Esophagus mucosa (tissue), 1 donor: ENCODE measurements around the gene SERPINB1. TPM values are rescaled to one million over a fixed set of nuclear protein-coding genes. Genes with fewer than 3 reads are reported as not detected.

ENCODE experiments used
- ATAC-seq: fragments of 200-7000 bp; cut with Tn5 transposase; one replicate; pipeline ENCODE4 v1.9.1; 2020
- total RNA-seq: library from RNA; stranded (reverse); gene quantifications from one replicate; pipeline ENCODE4 v1.2.4, GENCODE V29; 2023
- donor health status: DM: yes; HTN: yes; CAD: no.

SERPINB1 gene
- total RNA-seq, 1 donor from 2014 or later = 576 TPM

GRCh38 chr6:2844008-2844407 is 2.3 kb upstream of the SERPINB1 start:
- ATAC-seq = no peak

- ATAC-seq = no peak
These were observed 1.6 kb upstream of the SERPINB1 start for GRCh38 chr6:2843138-2843740.

- no peak for ATAC-seq
These were observed 483 bp upstream of the SERPINB1 start for GRCh38 chr6:2842139-2842552.

- no peak for ATAC-seq
These were observed 958 bp downstream of the SERPINB1 start for GRCh38 chr6:2840749-2841061.

GRCh38 chr6:2839982-2840748 is 1.5 kb downstream of the SERPINB1 start:
- peak; percentile 9 for ATAC-seq

- no peak for ATAC-seq
These were observed 2.3 kb downstream of the SERPINB1 start for GRCh38 chr6:2839195-2839981.

- no peak for ATAC-seq
These were observed 3.4 kb downstream of the SERPINB1 start for GRCh38 chr6:2838251-2838650.

- no peak for ATAC-seq
These were observed 7.4 kb downstream of the SERPINB1 start for GRCh38 chr6:2834262-2834661.

GRCh38 chr6:2831392-2831791 is 10.3 kb downstream of the SERPINB1 start:
- peak; percentile 51 for ATAC-seq

GRCh38 chr6:2830183-2830582 is 11.5 kb downstream of the SERPINB1 start:
- no peak for ATAC-seq

GRCh38 chr6:2829253-2829652 is 12.4 kb downstream of the SERPINB1 start:
- no peak for ATAC-seq

- no peak for ATAC-seq
These were observed 13.0 kb downstream of the SERPINB1 start for GRCh38 chr6:2828629-2829028.

- no peak for ATAC-seq
These were observed 14.5 kb downstream of the SERPINB1 start for GRCh38 chr6:2827142-2827541.

- no peak for ATAC-seq
These were observed 15.5 kb downstream of the SERPINB1 start for GRCh38 chr6:2826131-2826530.

- peak; percentile 65 for ATAC-seq
These were observed 18.4 kb downstream of the SERPINB1 start for GRCh38 chr6:2823104-2823850.

GRCh38 chr6:2821554-2821953 is 20.1 kb downstream of the SERPINB1 start:
- ATAC-seq = no peak

- no peak for ATAC-seq
These were observed 21.2 kb downstream of the SERPINB1 start for GRCh38 chr6:2820415-2820814.

- ATAC-seq = peak; percentile 11
These were observed 21.7 kb downstream of the SERPINB1 start for GRCh38 chr6:2819978-2820377.

GRCh38 chr6:2819115-2819514 is 22.5 kb downstream of the SERPINB1 start:
- ATAC-seq = no peak

- ATAC-seq = peak; percentile 12
These were observed 23.1 kb downstream of the SERPINB1 start for GRCh38 chr6:2818593-2818992.

GRCh38 chr6:2817903-2818443 is 23.7 kb downstream of the SERPINB1 start:
- ATAC-seq = peak; percentile 81

GRCh38 chr6:2816158-2816557 is 25.5 kb downstream of the SERPINB1 start:
- ATAC-seq = no peak

GRCh38 chr6:2812695-2813094 is 29.0 kb downstream of the SERPINB1 start:
- no peak for ATAC-seq
